GM19025 (cell line): ENCODE measurements around the gene RITA1.

Experiments used
- ATAC-seq: cut with Tn5 transposase; IDR thresholded peaks from one replicate; pipeline ENCODE4 v1.9.1; 2021; ENCODE audit warnings: mild to moderate bottlenecking, low read depth, moderate library complexity; ENCODE audit not compliant: unreplicated experiment

The RITA1 gene

DNA sequence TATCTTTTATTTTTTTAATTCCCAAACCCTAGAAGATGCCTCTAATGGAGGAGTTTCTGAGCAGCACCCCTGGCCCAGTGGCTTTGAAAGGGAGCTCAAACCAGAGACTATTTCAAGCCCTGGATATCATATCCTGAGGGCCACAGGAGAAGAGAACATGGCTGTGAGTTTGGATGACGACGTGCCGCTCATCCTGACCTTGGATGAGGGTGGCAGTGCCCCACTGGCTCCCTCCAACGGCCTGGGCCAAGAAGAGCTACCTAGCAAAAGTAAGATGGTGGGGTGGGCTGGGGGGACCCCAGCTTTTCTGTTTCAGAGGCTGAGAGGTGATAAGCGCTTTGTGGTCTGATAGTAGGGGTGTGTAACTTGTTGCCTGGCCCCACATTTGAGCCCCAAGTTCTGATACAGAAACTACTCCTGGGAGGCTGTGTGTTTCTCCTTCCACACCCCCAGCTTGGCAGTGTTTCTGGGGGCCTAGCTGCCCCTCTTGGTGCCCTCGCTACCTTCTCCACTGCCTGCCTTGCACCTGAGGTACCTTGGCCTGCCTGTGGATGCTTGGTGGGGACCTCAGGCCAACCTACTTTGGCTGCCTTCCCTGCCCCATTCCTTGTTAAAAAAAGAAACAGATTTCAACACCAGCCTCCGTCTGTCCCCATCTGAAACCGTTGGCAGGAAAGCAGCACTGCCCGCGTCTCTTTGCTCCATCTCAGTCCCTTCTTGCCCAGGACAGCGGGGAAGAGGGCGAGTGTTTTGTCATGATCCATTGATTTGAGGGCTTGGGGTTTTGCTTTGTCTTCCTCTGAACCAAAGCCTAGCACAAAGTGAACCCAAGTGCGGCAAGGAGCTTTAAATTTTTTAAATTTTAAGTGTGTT is 41.4 kb downstream of the RITA1 start:
- no peak for ATAC-seq

DNA sequence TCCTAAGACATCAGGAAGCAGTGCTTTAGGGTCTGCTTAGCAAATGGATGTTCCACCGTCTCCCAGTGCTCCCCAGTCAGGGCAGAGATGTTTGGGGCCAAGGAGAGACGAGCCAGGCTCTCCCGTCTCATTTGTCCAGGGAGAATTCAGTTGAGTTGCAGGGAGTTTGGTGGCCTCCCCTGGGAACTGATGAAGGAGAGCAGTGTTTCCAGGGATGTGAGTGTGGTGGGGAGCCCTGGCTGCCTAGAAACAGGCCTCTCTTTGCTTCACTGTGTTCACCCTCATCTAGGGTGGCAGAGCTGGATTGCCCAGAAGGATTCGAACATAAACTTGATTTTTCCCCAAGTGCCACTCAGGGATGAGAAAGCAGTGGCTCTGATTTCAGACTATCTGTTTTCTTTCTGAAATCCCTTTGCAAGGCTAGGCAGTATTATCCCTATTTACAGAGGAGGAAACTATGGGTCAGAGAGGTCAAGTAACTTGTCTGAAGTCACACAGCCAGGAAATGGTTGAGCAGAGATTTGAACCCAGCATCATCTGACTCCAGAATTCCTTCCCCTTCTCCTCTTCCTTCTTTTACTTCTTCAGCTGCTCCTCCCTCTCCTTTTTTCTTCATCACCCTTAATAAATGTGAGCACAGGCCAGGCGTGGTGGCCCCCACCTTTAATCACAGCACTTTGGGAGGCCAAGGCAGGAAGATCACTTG is 42.3 kb downstream of the RITA1 start:
- ATAC-seq, result no peak

DNA sequence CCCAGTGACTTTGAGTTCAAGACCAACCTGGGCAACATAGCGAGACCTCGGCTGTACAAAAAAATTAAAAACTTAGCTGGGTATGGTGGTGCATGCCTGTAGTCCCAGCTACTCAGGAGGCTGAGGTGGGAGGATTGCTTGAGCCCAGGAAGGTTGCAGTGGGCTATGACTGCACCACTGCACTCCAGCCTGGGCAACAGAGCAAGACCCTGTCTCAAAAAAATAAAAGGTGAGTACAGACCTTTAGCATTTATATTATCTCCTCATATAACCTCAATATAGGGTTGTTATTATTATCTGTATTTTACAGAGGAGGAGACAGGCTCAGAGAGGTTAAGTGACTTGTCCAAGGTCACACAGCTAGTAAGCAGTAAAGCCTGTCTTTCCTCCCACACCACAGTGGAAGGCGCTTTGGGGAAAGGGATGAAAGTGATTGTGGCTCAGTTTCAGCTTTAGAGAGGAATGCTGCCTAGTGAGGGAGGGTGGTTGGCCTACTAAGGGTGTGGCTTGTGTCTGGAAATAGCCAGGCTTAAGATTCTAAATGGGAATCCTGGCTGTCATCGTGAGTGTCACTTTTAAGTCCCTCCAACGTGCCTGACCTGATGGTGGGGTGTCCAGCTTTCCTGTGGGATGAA is 43.0 kb downstream of the RITA1 start:
- no peak for ATAC-seq

DNA sequence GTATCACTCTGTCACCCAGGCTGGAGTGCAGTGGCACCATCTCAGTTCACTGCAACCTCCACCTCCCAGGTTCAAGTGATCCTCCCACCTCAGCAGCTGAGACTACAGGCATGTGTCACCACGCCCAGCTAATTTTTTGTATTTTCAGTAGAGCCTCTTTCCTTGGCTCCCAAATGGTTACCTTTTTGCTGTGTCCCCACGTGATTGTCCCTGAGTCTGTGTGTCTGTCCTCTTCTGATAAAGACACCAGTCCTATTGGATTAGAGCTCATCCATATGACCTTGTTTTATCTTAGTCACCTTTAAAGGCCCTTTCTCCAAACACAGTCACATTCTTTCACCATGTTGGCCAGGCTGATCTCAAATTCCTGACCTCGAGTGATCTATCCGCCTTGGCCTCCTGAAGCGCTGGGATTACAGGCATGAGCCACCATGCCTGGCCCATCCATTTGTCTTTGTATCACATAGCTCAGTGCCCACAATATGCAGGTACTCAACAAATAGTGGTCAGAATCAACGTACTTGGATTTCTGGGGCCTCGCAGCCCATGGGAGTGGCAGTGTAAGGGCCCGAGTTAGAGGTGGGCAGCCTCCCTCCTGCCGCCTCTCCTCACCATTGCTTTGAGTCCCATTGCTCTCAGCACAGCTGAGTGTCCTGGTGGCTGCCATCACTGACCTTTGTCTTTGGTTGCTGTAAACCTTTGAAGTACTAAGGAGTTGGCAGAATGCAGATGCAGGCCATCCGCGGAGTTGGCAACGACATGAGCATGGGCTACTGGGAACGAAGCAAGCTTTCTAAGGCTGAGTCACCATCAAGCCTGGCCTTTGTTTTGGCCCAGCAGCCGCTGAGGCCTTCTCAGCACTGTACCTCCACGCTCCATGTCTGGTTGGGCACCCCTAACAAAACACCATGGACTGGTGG is 45.1 kb downstream of the RITA1 start:
- ATAC-seq, result no peak

DNA sequence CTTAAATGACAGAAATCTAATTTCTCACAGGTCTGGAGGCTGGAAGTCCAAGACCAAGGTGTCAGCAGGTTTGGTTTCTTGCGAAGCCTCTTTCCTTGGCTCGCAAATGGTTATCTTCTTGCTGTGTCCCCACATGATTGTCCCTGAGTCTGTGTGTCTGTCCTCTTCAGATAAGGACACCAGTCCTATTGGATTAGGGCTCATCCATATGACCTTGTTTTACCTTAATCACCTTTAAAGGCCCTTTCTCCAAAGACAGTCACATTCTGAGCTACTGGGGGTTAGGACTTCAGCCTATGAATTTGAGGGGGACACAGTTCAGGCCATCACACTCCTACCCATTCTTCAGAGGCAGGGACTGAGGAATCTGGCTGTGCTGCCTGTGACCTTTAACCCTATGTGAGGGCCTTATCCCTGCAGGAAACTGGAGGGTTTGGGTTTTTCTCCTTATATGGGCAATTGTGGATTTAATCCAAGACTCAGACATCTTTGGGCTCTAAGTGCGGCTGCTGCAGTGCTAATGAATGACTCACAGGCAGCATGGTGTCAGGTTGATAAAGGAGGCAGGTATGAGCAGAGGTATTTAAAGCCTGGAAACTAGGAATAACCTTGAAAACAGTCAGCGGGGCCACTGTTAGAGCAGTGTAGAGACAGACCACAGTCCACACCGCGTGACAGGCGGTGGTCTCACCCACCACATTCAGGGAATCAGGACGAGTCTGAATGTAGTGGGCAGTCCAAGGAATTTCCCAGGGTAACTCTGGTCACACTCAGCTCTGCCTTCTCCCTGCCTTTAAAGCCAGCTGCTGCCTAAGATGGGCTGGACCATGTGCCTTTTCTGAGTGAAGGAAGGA is 45.9 kb downstream of the RITA1 start:
- no peak for ATAC-seq

DNA sequence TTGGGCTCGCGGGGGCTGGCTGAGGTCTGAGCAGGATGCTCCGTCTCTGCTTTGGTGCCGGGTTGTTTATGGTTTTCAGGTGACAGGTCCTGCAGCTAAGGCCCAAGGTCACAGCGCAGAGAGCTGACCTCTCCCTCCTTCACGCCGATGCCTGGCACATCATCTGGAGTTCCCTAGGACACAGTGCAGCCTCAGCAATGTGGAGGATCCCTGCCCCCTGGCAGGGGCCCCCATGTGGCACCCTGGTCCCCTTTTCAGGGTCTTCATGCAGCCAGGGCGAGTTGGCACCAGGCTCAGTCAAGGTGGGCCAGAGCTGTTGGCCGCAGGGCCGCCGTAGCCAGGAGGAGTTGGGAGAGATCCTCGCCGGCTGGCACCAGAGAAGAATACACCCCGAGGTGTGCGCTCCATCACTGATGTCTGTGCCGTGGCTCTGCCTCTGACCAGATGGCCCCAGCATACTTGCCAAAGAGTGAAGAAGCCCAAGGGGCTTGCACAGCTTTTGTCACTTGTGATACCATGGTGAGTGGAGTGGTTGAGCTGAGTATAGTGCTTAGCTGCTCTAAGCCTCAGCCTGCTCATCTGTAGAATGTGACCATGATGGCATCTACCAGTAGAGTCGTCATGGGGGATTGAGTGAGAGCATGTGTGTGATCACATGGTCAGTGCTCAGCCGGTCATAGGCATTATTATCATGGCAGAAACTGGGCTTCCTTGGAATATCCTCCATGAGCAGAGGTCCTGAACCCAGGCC is 46.7 kb downstream of the RITA1 start:
- ATAC-seq, result no peak

DNA sequence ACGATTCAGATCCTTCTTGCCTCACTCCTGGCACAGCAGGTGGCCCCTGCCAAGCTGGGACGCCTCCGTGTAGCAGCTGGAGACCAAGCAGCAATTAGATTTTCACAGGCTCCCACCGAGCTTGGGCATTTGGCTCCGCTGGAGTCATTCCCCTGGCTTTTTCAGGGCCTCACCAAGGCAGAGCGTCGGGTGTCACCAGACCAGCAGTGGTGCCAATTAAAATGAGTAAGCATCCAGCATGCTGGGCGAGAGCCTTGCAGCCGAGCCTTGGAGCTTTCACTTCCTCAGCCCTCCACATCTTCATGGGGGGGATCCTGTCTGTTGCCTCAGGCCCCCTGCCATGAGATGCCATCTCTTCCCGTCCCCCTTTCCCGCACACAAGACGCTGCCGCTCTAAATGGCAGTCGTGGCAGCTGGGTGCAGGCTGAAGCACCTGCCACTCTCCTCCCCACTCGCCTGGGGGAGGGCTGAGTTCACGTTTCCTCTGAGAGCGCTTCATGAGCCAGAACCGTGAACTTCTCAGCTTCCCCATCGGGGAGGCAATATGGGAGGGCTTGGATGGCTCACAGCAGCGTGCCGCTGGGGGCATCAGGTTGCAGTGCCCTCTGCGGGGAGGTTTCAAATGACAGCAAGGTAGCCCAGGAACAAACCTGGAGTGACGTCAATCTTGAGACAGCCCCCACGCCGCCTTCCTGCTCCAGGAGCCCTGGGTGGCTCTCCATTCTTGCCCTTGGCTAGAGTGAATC is 47.5 kb downstream of the RITA1 start:
- peak; percentile 63 for ATAC-seq

DNA sequence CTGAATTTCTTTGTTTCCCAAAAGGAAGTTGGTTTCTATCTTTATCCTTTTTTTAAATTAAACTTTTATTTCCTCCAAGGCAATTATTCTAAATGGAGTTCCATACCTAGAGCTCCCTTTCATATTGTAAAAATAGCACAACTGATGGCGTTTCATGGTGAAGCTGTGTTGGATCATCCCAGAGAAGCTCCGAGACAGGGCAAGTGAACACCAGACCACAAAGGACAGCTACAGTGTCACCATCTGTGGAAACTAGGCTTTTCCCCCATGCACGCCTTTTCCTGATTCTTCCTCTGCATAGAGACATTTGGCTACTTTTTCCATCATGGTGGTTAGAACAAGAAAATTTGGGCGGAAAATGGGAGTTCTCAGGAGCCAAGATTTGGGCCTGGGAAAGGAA is 48.4 kb downstream of the RITA1 start:
- no peak for ATAC-seq

DNA sequence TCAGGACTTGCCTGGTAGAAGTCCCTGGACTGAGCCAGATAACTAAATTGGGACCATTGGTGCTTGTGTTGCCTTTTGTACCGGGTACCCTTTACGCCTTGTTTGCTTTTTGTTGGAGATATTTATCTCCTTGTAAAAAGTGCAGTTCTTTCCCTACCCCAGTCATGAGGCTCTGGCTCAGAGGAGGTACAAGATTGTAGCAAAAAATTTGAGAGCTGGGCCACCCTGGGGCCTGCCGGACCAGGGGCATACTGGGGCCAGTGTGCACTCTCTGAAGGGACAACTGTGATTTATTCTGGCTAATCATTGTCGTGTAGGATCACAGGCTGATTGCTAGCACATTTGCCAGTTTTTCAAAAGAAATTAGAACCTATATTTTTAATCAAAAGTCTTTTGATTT is 49.0 kb downstream of the RITA1 start:
- ATAC-seq, result no peak

DNA sequence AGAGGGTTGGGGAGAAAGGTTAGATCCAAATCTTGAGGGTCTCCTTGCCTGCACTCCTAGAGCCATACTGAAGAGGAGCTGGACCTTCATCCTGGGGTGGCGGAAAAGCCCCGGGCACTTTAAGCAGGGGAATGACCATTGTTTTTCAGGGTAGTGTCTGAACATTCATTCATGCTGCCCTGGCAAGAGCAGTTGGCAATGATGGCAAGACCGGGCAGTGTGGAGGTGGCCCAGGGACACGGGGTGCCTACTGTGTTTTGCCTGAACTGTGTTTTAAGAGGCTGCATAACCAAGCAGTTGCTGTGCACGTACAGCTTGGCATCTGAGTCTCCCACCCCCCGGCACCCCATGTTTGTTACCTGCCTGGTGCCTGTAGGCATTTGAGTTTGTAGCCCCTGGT is 50.5 kb downstream of the RITA1 start:
- no peak for ATAC-seq

DNA sequence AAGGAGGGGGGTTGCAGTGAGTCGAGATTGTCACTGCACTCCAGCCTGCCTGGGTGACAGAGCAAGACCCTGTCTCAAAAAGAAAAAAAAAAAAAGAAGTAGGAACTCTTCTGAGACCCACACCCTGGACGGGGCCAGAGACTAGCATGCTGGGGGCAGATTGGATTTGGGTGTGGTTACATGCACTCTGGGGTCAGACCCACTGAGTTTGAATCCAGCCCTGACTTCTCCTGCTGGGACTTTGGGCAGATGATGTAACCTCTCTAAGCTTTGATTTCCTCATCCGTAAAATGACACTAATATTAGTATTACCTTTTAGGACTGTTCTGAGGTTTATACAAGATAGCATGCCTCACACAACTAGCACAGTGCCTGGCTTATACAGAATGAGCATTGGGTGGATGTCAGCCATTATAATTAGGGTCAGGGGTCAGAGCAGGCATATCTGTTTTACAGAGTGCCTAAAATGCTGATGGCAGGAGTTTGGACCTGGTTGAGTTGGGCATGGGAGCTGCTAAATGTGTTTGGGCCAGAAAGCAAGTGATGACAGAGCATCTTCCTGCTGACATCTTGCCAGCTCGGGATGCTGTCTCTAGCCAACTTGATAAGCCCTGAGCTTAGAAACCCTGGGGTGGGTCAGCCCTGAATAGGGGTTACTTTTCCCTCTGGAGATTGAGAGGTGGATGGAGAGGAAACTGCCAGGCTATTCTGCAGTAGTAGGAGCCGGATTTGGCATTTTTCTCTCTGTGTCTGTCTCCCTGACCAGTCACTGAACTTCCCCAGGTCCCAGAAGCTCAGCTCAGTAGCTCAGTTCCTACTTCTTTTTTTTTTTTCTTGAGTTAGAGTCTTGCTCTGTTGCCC is 51.2 kb downstream of the RITA1 start:
- no peak for ATAC-seq

DNA sequence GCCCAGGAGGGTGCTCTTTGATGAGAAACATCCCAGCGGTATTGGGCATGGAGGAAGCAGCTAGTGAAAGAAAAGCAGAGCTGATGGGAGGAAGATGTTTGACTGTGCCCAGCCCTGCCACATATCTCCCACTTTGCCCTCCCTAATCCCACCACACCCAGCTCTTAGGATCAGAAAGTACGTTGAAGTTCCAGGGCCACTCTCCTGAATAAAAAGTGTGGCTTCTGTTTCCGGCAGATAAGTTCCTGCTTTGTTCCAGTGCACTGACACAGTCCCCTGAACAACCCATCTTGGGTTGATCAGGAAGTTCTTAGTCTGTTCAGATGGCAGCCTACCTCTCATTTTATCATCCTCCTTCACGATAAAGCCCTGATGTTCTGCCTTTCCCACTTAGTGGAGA is 52.2 kb downstream of the RITA1 start:
- ATAC-seq, result no peak

DNA sequence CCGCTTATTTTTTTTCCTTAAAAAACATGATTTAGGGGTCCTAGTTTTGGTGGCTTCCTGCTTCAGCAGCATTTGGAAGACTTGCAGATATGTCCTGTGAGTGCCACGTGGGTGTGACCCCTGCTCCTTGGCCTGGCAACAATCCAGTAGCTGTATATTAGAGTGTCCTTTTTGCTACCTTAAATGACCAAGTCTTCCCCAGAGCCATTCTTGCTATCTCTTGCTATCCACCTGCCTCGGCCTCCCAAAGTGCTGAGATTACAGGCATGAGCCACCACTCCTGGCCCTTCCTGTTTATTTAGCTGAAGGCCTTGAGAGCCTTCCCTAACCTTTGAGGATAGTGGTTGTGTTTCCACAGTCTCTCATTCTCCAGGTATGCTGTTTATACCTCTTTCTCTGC is 52.8 kb downstream of the RITA1 start:
- no peak for ATAC-seq

DNA sequence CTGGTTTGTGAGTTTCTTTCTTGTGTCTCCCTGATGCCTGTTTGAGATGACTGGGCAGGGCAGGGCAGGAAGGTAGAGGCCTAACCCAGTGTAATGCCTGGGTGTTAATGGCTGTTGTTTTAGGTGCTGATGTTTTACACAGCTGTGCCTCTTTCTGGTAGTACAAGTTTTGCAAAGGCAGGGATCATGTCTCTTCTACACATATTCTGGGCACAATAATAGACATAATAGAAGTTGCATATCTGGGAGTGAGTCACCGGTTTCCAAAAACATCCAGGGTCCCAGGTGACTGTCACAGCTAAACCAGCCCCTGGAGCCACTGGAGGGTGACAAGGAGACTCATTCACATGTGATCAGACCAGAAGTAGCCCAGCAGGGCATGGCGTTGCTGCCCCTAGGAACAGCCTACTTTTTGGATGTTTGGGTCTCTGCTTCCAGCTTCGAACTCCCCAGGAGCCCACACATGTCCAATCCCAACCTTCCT is 53.8 kb downstream of the RITA1 start:
- ATAC-seq, result no peak

DNA sequence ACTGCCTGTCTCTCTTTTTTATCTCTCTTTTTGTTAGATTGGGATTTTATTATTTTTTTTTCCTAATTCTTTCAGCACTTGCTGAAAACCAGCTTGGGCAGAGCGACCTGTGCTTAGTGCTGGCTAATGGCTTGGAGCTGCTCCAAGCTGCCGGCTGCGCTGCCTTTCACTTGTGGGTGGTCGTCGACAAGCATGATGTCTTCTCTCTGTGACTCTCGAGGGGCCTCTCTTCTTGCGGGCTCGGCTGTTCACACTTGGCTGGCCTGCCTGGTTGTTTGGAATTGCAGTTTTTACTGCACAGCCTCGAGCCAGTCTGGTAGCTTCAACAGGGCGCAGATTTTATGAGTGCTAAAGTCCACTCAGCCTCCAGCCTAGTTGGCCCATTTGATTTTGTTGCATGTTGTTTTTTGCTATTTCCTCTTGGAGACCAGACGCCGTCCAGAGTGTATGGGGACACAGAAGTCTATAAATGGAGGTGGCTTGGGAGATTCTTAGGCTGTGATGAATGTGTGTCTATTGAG is 54.4 kb downstream of the RITA1 start:
- ATAC-seq, result no peak

DNA sequence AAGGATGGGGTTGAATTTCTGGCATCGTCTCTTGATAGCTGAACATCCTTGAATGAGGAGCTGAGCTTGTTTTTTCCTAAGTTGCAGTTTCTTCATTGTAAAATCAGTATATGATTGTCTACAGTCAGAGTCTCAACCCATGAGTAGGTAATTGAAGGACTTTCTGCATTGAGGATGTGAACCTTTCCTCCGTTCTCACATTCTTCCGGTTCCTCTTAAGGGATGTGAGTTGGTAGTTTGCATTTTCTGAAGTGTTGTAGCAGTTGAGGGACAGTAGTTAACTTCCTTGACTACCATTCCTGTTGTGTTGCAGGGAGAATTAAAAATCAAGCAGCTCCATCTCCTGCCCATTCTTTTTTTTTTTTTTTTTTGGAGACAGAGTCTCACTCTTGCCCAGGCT is 54.9 kb downstream of the RITA1 start:
- no peak for ATAC-seq
